HG03159 (cell line): ENCODE measurements around the gene TMEM63C.
"Not testable (repeated sequence)": the region's sequence is repeated elsewhere in the genome, so short reads cannot be mapped to it uniquely, and the experiment has no call there.

Experiments
- ATAC-seq: cut with Tn5 transposase; IDR thresholded peaks from one replicate; pipeline ENCODE4 v1.9.1; 2021; ENCODE audit warnings: mild to moderate bottlenecking, moderate library complexity; ENCODE audit not compliant: unreplicated experiment

The TMEM63C gene

DNA sequence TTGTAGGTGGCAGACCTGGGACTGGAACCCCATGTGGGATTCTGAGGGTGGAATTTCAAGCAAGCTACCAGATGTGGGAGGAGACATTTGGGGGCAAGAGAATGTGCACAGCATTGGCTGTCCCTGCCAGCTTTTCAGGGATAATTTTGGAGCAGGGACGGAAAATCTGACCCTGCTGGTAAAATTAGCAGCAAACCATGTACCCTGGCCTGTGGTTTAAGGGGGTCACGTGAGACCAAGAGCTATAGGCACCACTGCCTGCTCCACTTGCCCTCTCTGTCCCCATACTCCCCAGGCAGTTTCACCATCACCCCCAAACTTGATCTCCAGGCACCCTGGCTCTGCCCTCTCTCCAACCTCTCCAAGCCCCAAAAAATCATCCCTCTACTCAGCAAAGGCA lies 26.5 kb upstream of the TMEM63C start:
- no peak for ATAC-seq

GRCh38 chr14:77157740-77158139 lies 23.9 kb upstream of the TMEM63C start:
- ATAC-seq, result no peak

DNA sequence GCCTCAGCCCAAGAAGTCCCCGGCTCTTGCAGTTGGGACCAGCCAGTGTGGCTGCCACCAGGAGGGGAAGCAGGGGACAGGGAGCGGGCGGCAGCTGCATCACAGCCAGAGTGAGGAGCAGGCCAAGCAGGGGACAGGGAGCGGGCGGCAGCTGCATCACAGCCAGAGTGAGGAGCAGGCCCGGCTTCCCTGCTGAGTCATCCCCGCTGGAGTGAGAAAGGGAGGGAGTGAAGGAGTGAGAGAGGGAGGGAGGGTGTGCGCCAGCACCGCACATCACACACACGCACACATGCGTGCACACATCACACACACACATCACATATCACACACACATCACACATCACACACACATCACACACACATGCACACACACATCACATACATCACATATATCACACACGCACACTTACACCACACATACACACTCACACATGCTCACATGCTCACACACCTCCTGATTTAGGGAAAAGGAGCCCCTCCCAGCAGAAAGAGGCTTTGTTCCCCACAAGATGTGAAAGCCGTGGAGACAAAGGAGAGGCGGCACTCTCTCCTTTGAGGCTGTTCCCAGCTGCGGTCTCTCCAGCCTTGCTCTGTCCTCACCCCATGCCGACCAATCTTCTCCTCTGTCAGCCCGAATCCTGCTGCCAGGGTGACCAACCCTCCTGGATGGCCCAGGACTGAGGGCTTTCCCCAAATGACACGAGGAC lies 23.3 kb upstream of the TMEM63C start:
- ATAC-seq, result no peak

- no peak for ATAC-seq
These were observed 22.7 kb upstream of the TMEM63C start for GRCh38 chr14:77158882-77159255.

DNA sequence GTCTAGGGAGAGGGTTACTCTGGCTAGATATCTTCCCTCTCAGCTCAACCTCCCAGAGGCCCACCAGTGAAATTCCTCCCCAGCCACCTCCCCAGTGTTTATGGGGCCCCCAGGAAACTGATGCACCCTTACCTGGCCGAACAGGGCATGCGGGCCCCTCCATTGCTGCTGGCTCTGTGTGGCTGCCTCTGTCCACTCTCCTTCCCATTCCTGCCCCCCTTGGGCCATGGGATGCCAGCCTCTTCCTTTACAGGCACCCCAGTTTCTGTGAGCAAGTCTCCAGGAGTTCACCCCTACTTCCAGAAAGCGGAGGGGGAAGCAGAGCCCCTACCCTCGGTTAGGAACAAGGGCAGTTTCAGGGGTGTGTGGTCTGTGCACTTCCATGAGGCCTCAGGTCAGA lies 20.6 kb upstream of the TMEM63C start:
- ATAC-seq, result no peak

DNA sequence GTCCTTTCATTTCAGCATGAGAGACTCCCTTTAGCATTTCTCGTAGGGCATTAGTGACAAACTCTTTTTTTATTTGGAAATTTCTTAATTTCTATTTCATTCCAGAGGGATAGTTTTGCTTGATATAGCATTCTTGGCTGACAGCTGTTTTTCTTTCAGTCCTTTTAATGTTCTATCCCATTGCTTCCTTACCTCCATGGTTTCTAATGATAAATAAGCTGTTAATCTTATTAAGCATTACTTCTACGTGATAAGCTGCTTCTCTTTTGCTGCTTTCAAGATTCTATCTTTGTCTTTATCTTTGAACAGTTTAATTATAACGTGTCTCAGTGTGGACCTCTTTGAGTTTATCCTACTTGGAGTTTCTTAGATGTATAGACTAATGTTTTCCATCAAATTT lies 11.6 kb upstream of the TMEM63C start:
- no peak for ATAC-seq

DNA sequence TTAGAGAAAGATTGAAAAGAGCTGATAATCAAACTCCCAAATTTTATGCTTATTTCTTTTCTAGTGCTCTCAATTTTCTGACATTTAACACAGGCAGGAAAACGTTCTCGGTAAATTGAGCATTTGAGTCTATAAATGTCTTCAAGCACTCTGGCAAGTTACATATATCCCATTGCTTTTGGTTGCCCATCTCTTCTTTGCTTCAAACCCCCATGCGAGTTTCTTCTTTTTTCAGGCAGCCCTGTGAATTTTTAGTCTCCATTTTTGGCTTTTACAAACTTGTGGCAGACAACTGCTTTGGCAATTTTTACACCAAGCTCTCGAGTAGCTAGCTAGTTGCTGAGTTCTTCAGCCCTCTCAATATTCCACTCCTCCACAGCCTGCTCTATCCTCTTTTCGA lies 8.7 kb upstream of the TMEM63C start:
- no peak for ATAC-seq

DNA sequence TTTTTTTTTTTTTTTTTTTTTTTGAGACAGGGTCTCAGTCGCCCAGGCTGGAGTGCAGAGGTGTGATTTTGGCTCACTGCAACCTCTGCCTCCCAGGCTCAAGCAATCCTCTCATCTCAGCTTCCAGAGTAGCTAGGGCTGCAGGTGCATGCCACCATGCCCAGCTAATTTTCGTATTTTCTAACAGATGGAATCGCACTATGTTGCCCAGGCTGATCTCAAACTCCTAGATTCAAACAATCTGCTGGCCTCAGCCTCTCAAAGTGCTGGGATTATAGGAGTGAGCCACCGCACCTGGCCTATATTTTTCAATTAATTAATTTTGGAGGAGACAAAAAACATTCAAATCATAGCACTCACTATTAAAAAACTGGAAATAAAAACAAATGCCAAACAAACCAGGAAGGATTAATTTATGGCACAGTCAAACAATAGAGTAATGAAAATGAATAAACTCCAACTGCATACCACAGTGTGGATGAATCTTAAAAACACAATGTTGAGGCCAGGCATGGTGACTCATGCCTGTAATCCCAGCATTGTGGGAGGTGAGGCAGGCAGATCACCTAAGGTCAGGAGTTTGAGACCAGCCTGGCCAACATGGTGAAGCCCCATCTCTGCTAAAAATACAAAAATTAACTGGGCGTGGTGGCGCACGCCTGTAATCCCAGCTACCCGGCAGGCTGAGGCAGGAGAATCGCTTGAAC lies 7.5 kb upstream of the TMEM63C start:
- not testable (repeated sequence) for ATAC-seq

GRCh38 chr14:77175843-77176242 lies 5.8 kb upstream of the TMEM63C start:
- ATAC-seq, result no peak

GRCh38 chr14:77177702-77178101 lies 3.9 kb upstream of the TMEM63C start:
- no peak for ATAC-seq

- no peak for ATAC-seq
These were observed 2.9 kb upstream of the TMEM63C start for GRCh38 chr14:77178656-77179055.

DNA sequence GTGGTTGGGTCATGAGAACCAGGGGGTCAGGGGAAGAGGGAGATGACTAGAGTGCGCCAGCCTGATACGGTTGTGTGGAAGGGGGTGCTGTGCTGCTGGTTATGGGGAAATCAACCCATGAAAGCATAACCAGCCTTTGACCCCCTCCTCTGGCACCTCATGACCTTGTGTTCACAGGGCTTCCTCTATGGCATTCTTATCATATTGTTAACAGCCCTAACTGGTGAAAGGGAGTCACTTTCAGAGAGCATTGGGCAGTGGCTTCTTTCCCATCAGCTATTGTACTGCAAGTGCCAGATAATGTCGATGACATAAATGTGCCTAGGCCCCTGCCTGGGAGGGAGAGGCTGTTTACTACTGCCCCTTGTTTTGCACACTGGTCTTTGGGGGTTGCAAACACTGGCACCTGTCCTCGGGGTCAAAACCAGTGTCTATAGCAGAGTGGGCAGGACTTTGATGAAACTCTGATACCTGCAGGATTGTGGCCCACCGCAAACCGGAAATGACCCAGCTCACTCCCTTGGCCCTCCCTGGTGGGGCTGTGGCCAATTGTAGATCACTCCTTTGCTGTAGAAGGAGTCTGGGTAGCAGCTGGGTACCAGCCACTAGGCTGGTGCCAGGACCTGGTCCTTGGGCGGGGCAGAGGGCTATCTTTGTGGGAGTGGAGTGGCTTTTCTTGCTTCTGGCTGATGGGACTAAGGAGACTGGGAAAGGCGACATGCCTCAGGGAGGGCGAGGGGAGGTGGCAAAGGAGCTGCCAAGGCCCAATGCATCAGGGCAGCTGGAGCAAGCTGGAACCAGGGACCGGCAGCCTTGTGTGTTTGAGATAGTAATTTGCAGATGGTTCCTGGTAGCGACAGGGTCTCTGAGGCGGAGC lies 634 bp upstream of the TMEM63C start:
- ATAC-seq, result no peak

DNA sequence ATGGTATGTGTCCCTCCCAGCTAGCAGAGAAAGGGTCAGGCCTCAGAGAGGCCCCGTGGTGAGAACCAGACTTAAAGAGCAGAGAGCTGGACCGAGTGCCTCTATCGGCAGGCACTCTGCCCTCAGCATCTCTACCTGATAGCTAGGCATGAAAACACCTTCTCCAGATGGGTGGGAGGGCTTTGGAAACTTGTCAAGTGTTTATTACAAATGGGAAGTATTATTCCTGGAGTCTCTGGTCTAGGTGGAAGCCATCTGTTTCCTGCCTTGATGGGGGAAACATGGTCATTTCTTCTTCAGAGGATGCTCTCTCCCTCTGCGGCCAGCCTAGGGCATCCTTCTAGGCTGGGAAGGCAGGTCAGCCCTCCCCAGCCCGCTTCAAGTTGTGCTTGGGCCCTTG lies 2.3 kb downstream of the TMEM63C start:
- no peak for ATAC-seq

DNA sequence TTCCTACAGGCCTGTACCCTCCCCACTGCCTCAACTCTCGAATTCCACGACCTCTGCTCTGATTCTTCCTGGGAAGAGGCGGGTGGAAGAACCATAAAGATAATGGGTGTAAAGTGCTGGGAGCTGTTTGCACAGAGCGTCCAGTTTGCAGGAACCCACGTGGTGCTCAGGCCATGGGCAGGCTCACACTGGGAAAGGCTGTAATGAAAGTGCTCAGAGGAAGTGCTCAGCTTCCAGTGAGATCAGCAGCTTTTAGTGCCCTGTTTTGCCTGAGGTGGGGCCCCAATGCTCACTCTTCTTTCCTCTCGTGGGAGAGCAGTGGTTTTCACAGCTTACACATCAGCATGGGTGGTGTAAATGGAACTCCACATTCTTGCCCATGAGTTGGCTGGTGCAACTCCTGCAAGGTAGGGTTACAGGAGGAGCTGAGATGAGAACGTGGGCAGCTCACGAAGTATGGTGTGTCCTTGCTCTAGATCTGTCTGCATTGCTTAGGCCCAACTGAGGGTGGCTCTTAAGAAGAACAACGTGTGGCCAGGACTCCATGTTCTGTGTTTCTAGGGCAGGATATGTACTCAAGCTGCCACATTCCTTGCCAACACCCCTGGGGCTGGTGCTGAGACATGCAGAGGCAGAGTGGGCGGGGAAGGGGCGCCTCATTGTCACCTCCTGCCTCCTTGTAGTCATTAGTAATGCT lies 2.9 kb downstream of the TMEM63C start:
- ATAC-seq, result no peak

GRCh38 chr14:77185093-77185465 lies 3.5 kb downstream of the TMEM63C start:
- no peak for ATAC-seq

- no peak for ATAC-seq
These were observed 5.5 kb downstream of the TMEM63C start for GRCh38 chr14:77186911-77187648.

DNA sequence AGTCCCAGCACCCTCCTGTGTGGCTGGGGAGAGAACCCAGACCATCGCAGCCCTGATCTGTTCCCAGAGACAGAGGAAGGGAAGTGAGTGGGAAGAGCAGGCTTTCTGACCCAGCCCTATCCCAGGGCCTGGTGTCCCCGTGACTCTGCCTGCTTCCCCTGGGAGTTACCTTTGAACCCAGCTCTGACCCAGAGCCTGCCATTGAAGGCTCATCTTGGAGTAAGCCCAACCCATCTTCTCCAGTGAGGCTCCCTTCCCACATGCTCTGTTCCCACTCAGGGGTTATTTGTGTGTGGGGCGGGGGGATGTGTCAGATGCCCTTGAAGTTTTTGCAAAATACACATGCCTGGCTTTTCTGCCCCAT lies 6.0 kb downstream of the TMEM63C start:
- ATAC-seq, result no peak

- ATAC-seq, result no peak
These were observed 7.9 kb downstream of the TMEM63C start for GRCh38 chr14:77189479-77189878.

GRCh38 chr14:77190977-77191376 lies 9.4 kb downstream of the TMEM63C start:
- ATAC-seq, result no peak

DNA sequence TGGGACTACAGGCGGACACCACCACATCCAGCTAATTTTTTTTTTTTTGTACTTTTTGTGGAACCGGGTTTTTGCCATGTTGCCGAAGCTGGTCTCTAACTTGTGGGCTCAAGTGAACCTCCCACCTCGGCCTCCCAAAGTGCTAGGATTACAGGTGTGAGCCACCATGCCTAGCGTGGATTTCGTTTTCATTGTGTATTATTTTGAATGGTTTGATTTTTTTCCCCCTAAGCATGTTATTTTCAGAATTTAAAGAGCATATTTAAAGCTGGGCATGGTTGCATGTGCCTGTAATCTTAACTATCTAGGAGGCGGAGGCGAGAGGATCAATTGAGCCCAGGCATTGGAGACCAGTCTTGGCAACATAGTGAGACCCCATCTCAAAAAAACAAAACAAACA lies 13.1 kb downstream of the TMEM63C start:
- no peak for ATAC-seq

DNA sequence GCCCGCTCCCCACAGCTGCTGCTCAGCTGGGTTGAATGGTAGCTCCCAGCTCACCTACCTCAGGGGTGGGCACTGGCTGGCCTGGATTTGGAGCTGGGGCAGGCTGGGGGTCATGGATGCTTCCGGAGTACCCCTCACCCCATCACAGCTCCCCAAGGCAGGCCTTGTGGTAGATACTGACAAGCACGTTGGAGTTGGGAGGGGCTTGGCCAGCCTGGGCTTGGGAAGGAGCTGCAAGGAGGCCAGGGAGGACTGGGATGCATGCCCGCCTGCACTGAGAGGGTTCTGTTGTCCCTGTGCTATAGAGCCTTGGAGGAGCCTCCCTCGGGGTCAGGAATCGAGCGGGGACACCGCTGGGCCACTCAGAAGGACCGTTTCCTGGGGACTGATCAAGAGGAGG lies 14.2 kb downstream of the TMEM63C start:
- ATAC-seq, result no peak
